ENCODE measurements around the gene MEGF10. TPM values are rescaled to one million over a fixed set of nuclear protein-coding genes. Genes with fewer than 3 reads are reported as not detected.

MEGF10 gene
- total and polyA plus RNA-seq, 10 of the 15 experiments (the other 5 are each of a cell fraction or from before 2014, with no cell fraction given) = 0.03 to 0.21 (median 0.05) TPM; not detected in 5

- Histone ChIP-seq H3K9ac (ENCODE audit: control insufficient read depth, insufficient read depth, low read length) (no peak overlapping the region), H3K36me3 (ENCODE audit: control insufficient read depth in 2 of 2, insufficient read depth in 2 of 2, low read length in 1 of 2) (no peaks in the 10 kb centered on the region), H3K4me1 (ENCODE audit: control insufficient read depth, insufficient read depth, low read length) (no peaks in the 10 kb centered on the region), H3K27ac (ENCODE audit: control insufficient read depth, insufficient read depth) (no peak overlapping the region), H3K27me3 (replicated peaks in 1 of 2; ENCODE audit: control insufficient read depth in 2 of 2, insufficient read depth in 2 of 2, low read length in 1 of 2) (no peaks in the 10 kb centered on the region), H3K9me3 (replicated peaks; ENCODE audit: control insufficient read depth, insufficient read depth, low read length) (no peaks in the 10 kb centered on the region), H3K79me2 (ENCODE audit: control insufficient read depth, insufficient read depth, low read length) (no peaks in the 10 kb centered on the region), H2AFZ (ENCODE audit: control insufficient read depth, low read depth, low read length) (no peak overlapping the region), H4K20me1 (ENCODE audit: control insufficient read depth, insufficient read depth) (no peaks in the 10 kb centered on the region), H3K4me3 (no peak overlapping the region), H3K4me2 (ENCODE audit: control insufficient read depth, insufficient read depth) (no peak overlapping the region)
- ATAC-seq = 0 out of 3 replicates have a peak, but pooled peaks have one; percentile 34
- BruUV-seq (replicated peaks) = no TSS peak
- POLR2A ChIA-PET = interaction anchor here (0.7 kb wide), 1 partner anchor 10 kb away, joined by 6 read pairs; no protein-coding TSS in a partner anchor
- DNase-seq (ENCODE audit: low read depth, low spot score) = no peak
- SMC1A ChIA-PET (ENCODE audit: uncharacterized antibody, unreplicated experiment) = no interaction called here
- 65% methylated on average over 4 of the region's 4 CpGs for WGBS (ENCODE audit: insufficient coverage, insufficient replicate concordance, low lambda C conversion rate, missing lambda C conversion rate)
- no peak for FAIRE-seq
- CTCF ChIA-PET = interaction anchor here (0.6 to 1.3 kb wide), 2 partner anchors 13 to 1008 kb away, joined by 3 read pairs; no protein-coding TSS in a partner anchor
- in situ Hi-C loops (cut with MboI) (no loop called here), intact Hi-C loops (cut with micrococcal nuclease; ENCODE audit: unreplicated experiment) (no loop called here)
- RAD21 ChIA-PET (ENCODE audit: unreplicated experiment) = no interaction called here
- TF ChIP-seq ZSCAN29 (IDR thresholded peaks at IDR 0.05) = no peak
- TF ChIP-seq CBX3 (IDR thresholded peaks at IDR 0.05; ENCODE audit: borderline replicate concordance, low read depth) = no peak
- TF ChIP-seq CBFB (IDR thresholded peaks at IDR 0.05; ENCODE audit: low read depth) = no peak
- no peak for TF ChIP-seq CUX1 (IDR thresholded peaks at IDR 0.05; ENCODE audit: insufficient replicate concordance, low read depth, low read length)
- TF ChIP-seq ZBTB40 (IDR thresholded peaks at IDR 0.05; ENCODE audit: borderline replicate concordance) = no peak
- no peak for TF ChIP-seq NFYB (IDR thresholded peaks at IDR 0.05; ENCODE audit: insufficient read depth, low read depth, low read length)
- TF ChIP-seq SMAD1 (IDR thresholded peaks at IDR 0.05; ENCODE audit: low read depth, partially characterized antibody) = no peak
- no peak for TF ChIP-seq MEF2A (IDR thresholded peaks at IDR 0.05; ENCODE audit: insufficient read depth, low read depth, low read length)
- no peak for TF ChIP-seq RUNX3 (IDR thresholded peaks at IDR 0.05; ENCODE audit: low read length)
- TF ChIP-seq GATAD2B (conservative IDR thresholded peaks at IDR 0.05; ENCODE audit: low read depth) = no peak
- TF ChIP-seq SMC3 (IDR thresholded peaks at IDR 0.05; ENCODE audit: borderline replicate concordance, low read length) = no peak
These were observed 35.8 kb downstream of the MEGF10 start for GRCh38 chr5:127326431-127326830.
